ENCODE results near the gene SPN. TPM values are rescaled to one million over a fixed set of nuclear protein-coding genes. Genes with fewer than 3 reads are reported as not detected.

The SPN gene, protein sequence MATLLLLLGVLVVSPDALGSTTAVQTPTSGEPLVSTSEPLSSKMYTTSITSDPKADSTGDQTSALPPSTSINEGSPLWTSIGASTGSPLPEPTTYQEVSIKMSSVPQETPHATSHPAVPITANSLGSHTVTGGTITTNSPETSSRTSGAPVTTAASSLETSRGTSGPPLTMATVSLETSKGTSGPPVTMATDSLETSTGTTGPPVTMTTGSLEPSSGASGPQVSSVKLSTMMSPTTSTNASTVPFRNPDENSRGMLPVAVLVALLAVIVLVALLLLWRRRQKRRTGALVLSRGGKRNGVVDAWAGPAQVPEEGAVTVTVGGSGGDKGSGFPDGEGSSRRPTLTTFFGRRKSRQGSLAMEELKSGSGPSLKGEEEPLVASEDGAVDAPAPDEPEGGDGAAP
- total RNA-seq: not detected in 2 replicates

DNA sequence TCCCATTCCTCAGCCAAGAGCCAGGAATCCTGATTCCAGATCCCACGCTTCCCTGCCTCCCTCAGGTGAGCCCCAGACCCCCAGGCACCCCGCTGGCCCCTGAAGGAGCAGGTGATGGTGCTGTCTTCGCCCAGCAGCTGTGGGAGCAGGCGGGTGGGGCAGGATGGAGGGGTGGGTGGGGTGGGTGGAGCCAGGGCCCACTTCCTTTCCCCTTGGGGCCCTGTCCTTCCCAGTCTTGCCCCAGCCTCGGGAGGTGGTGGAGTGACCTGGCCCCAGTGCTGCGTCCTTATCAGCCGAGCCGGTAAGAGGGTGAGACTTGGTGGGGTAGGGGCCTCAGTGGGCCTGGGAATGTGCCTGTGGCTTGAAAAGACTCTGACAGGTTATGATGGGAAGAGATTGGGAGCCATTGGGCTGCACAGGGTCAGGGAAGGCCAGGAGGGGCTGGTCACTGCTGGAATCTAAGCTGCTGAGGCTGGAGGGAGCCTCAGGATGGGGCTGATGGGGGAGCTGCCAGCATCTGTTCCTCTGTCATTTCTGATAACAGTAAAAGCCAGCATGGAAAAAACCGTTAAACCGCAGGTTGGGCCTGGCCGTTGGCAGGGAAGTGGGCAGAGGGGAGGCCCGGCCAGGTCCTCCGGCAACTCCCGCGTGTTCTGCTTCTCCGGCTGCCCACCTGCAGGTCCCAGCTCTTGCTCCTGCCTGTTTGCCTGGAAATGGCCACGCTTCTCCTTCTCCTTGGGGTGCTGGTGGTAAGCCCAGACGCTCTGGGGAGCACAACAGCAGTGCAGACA, at the start of gene SPN:
TSS of gene SPN (plus strand) at position 232 of the 791 bp plus-strand sequence. CDS start at position 714, 482 bp downstream.

DNA sequence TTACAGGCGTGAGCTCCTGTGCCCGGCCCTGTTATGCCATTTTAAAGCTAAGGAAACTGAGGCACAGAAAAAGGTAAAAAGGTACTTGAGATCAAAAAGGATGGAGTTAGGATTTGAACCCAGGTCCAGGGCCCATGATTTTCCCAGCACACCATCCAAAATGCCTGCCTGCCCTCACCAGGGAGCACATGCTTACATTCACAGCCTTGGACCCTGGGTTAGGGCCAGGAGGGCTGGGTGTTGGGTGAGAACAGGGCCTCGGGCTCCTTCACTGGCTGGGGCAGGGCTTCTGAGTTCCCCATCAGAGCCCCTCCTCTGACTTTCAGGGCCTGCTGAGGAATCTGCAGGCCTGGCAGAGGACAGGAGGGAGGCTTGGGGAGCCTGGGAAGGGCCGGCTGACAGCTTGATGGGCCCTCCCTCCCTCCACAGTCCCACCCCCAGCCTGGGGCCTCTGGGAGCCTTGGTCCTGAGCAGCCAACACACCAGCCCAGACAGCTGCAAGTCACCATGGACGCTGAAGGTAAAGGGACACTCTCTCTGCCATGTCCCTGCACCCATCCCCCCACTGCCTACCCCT, 15.7 kb downstream of the SPN start, which contains the start of gene QPRT:
TSS of gene QPRT (plus strand) at position 490 of the 577 bp plus-strand sequence. CDS start at position 508, 18 bp downstream.

Other genes with a start within 250 kb of the SPN start
- gene BOLA2, start 208.9 kb upstream of the SPN start, total RNA-seq: 31.2 and 39.6 TPM in 2 replicates
- 22.3 and 41.9 TPM in 2 replicates for gene SLX1B, start 208.7 kb upstream of the SPN start, total RNA-seq
- gene SULT1A4, start 203.3 kb upstream of the SPN start, total RNA-seq: 3.7 and 11.6 TPM in 2 replicates
- gene NPIPB12, start 156.8 kb upstream of the SPN start, total RNA-seq: 50.4 and 61.3 TPM in 2 replicates
- gene QPRT, start 15.9 kb downstream of the SPN start, total RNA-seq: 0.07 TPM in 1 of 2 replicates, not detected in the other
- not detected in 2 replicates for gene C16orf54, start 82.7 kb downstream of the SPN start, total RNA-seq
- not detected in 2 replicates for gene ZG16, start 115.0 kb downstream of the SPN start, total RNA-seq
- 58.8 and 85.1 TPM in 2 replicates for gene KIF22, start 127.5 kb downstream of the SPN start, total RNA-seq
- gene MAZ, start 143.3 kb downstream of the SPN start, total RNA-seq: 191 and 192 TPM in 2 replicates
- 1.3 and 1.8 TPM in 2 replicates for gene PRRT2, start 148.9 kb downstream of the SPN start, total RNA-seq
- 25.6 and 26.3 TPM in 2 replicates for gene PAGR1, start 152.9 kb downstream of the SPN start, total RNA-seq
- gene MVP, start 157.2 kb downstream of the SPN start, total RNA-seq: 153 and 184 TPM in 2 replicates
- gene CDIPT, start 200.0 kb downstream of the SPN start, total RNA-seq: 52.1 and 73.6 TPM in 2 replicates
- gene SEZ6L2, start 236.3 kb downstream of the SPN start, total RNA-seq: 1.2 and 1.4 TPM in 2 replicates
- 0.93 TPM in 2 replicates for gene ASPHD1, start 237.2 kb downstream of the SPN start, total RNA-seq

Data from thoracic aorta endothelial cell (primary cell).